ENCODE data around the gene GYPC.
"Not testable (repeated sequence)": the region's sequence is repeated elsewhere in the genome, so short reads cannot be mapped to it uniquely, and the experiment has no call there.

Gene GYPC

DNA sequence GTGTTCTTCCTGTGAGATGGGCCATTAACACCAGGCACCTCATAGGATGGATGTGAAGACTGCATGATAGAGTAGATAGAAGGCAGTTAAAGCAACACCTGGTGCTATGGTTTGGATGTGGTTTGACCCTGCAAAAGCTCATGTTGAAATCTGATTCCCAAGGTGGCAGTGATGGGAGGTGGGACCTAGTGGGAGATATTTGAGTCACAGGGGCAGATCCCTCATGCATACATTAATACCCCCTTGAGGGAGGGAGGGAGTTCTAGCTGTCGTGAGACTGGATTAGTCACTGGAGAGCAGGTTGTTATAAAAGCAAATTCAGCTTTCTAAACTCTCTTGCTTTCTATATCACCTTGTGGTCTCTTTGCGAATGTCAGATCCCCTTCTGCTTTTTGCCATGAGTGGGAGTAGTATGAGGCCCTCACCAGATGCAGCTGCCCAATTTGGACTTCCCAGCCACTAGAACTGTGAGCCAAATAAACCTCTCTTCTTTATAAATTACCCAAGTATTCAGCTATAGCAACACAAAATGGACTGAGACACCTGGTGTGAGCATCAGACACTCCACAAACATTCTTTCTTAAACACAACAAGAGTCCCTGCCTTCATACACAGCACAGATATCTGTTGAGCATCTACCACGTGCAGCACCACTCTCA lies 37.1 kb downstream of the GYPC start:
- H3K4me1 Mint-ChIP-seq (ENCODE audit: low read depth); H3K27ac Mint-ChIP-seq; H3K27me3 Mint-ChIP-seq; H3K4me3 Mint-ChIP-seq; H3K9me3 Mint-ChIP-seq (ENCODE audit: low read depth): not testable (repeated sequence)
- H3K36me3 Mint-ChIP-seq = peaks cover 35% of the 10 kb centered on the region

DNA sequence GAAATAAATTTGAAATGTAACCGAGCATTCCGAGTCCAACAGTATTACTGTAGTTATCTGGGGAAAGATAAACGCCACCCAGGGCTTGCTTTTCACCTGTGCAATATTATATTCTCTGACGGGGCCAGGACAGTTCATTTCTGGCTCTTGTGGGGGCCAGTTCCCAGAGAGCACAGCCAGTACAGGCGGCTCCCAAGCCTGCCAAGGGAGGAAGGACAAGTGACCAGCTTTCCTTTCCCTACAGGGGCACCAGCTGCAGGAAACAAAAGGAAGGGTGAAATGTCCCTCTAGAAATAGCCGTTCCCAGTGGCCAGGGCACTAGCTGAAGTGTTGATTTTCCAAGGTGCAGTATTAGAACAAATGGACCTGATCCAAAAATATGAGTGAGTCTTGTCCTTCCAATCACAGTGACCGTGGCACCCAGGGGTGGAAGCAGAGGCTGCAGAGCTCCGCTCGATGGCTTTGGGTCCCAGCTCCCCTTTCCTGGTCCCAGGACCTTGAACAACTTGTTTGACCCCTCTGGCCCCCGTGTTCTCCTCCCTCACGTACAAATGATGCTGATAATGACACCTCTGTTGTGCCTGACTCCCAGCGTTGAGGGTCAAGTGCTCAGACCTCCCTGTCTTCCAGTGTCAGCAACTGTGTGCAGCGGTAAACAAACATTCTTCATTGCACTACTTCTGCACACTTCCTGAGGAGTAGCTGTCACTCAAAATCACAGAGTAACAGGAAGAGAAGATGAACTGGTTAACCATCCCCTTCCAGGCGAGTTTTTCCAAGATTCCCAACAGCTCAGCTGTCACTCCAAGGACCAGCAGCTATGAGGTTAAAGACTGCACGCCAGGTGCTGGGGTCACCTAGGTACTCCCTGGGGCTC lies 40.9 kb downstream of the GYPC start:
- peaks cover 2% of the 10 kb centered on the region for H3K4me1 Mint-ChIP-seq (ENCODE audit: low read depth)
- H3K36me3 Mint-ChIP-seq = peaks cover 25% of the 10 kb centered on the region
- H3K27me3 Mint-ChIP-seq = no peaks in the 10 kb centered on the region
- no peak overlapping the region for H3K4me3 Mint-ChIP-seq
- no peak overlapping the region for H3K27ac Mint-ChIP-seq
- H3K9me3 Mint-ChIP-seq (ENCODE audit: low read depth) = no peaks in the 10 kb centered on the region

DNA sequence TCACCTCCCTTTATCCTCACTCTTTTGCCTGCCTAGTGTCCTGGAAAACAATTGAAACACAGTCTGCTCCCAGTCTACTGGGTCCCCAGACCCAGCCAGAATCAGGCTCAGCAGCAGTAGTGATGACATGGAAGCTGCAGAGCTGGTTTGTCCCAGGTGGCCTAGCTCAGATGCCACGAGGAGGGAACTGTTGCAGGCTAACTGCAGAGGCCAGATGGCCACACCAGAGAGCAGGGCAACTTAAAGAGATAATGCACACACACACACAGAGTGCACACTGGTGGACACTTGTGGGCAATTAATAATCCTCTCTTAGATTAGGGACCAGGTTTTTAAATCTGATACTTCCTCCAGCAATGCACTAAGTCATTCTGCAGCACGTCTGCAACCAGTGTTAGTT lies 42.4 kb downstream of the GYPC start:
- no peaks in the 10 kb centered on the region for H3K9me3 Mint-ChIP-seq (ENCODE audit: low read depth)
- no peak overlapping the region for H3K4me3 Mint-ChIP-seq
- H3K27ac Mint-ChIP-seq = no peak overlapping the region
- peaks cover 15% of the 10 kb centered on the region for H3K36me3 Mint-ChIP-seq
- H3K27me3 Mint-ChIP-seq = no peaks in the 10 kb centered on the region
- peaks cover 2% of the 10 kb centered on the region for H3K4me1 Mint-ChIP-seq (ENCODE audit: low read depth)

DNA sequence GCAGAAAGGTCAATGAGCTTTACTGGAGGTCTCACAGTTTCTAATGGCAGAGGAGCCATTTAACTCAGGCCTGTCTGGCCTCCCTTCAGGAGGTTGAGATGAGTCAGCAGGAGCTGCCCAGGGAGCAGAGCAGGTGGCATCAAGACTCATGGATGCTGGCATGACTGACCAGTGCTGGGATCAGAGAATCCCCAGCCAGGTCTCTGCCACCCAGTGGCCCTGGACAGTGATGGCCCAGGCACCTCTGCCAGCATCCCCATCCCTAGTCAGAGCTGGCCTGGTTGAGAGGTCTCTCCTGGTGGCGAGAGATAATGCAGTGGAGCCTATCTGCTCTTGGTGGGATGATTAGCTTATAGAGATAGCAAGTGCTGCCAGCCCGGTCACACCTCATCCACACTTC lies 43.1 kb downstream of the GYPC start:
- H3K36me3 Mint-ChIP-seq = peaks cover 14% of the 10 kb centered on the region
- H3K9me3 Mint-ChIP-seq (ENCODE audit: low read depth) = no peaks in the 10 kb centered on the region
- peak overlapping the region; percentile 37 for H3K27ac Mint-ChIP-seq
- H3K4me1 Mint-ChIP-seq (ENCODE audit: low read depth) = peaks cover 2% of the 10 kb centered on the region
- no peaks in the 10 kb centered on the region for H3K27me3 Mint-ChIP-seq
- H3K4me3 Mint-ChIP-seq = no peak overlapping the region

DNA sequence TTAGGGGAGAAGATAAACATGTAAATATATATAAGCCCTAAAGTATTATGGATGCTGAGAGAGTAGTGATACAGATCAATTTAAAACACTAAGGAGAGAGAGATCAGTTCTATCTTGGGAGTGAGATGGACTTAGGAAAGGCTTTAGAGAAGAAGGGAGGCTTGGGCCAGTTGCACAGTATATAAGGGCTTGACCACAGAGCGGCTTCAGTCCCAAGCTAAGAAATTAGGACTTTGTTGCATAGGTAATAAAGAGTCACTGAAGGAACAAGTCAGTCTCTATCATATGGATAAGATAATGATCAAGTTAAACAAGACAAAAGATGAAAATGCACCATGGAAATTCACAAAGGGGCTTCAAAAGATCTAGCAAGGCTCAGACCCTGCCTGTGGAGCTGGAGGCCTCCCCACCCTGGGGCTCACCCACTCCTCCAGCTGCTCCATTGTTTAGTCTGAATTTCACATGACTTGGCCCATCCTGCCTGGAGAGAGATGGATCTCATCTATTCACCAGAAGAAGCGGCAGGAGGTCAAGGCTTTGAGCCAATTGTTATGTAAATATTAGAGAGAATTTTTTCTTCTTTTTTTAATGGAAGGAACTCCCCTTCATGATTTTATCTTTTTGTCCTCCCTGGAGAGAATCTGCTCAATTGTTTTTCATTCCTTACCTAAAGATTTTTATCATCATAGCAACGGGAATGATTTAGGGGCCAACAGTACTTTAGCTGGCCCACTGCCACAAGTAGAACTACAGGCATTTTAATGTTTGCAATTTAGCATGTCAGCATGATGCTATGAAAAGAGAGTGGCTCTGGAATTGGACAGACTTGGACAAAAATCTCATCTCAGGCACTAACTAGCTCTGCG lies 44.0 kb downstream of the GYPC start:
- H3K27ac Mint-ChIP-seq = peak overlapping the region; percentile 37
- H3K4me3 Mint-ChIP-seq = no peak overlapping the region
- peaks cover 13% of the 10 kb centered on the region for H3K36me3 Mint-ChIP-seq
- peaks cover 2% of the 10 kb centered on the region for H3K4me1 Mint-ChIP-seq (ENCODE audit: low read depth)
- H3K27me3 Mint-ChIP-seq = no peaks in the 10 kb centered on the region
- H3K9me3 Mint-ChIP-seq (ENCODE audit: low read depth) = no peaks in the 10 kb centered on the region

DNA sequence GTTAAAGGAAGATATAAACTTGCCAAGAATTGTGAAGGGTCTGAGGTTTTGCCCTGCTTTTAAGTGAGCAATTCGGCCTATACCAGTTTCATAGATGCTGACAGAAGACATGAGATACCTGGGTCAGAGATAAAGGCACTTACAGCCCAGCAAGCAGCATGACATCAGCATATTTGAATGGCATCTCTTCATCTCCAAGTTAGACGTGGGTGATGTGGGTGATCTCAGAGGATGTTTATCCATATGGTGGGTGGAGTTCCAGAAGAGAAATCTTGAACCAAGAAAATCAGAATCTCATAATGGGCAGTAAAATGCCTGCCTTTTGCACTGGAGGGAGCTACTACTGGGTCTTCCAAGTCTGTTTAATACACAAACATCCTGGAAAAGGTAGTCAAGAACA lies 44.7 kb downstream of the GYPC start:
- peaks cover 13% of the 10 kb centered on the region for H3K36me3 Mint-ChIP-seq
- H3K27me3 Mint-ChIP-seq = no peaks in the 10 kb centered on the region
- H3K27ac Mint-ChIP-seq = no peak overlapping the region
- peaks cover 2% of the 10 kb centered on the region for H3K4me1 Mint-ChIP-seq (ENCODE audit: low read depth)
- H3K4me3 Mint-ChIP-seq = no peak overlapping the region
- no peaks in the 10 kb centered on the region for H3K9me3 Mint-ChIP-seq (ENCODE audit: low read depth)

GRCh38 chr2:126703311-126703710 lies 47.4 kb downstream of the GYPC start:
- no peaks in the 10 kb centered on the region for H3K9me3 Mint-ChIP-seq (ENCODE audit: low read depth)
- H3K27ac Mint-ChIP-seq = no peak overlapping the region
- H3K4me3 Mint-ChIP-seq = no peak overlapping the region
- peaks cover 2% of the 10 kb centered on the region for H3K4me1 Mint-ChIP-seq (ENCODE audit: low read depth)
- H3K36me3 Mint-ChIP-seq = peaks cover 8% of the 10 kb centered on the region
- H3K27me3 Mint-ChIP-seq = no peaks in the 10 kb centered on the region

DNA sequence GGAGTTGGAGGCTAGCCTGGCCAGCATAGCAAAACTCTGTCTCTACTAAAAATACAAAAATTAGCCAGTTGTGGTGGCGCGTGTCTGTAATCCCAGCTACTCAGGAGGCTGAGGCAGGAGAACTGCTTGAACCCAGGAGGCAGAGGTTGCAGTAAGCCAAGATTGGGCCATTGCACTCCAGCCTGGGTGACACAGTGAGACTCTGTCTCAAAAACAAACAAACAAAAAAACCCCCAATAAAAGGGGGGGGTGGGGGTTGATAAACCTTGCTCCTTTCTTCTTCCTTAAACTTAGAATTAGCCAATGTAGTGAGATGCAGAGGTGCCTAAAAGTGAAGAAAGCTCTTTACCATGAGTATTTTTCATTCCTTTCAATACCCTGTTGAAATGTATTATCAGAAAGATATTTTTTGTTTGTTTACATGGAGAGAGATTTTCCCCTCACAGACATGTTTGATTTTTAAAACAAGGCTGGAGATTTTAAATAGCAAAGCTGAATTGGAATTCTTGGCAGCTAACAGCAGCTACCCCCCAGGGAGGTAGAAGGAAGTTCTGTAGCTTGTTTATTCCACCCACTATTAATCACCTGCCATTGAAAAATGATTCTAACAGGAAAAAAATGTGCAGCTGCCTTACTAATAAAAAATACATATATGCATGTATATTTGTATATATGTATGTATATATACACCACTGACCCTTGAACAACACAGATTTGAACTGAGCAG lies 48.6 kb downstream of the GYPC start:
- H3K36me3 Mint-ChIP-seq = peaks cover 2% of the 10 kb centered on the region
- H3K27me3 Mint-ChIP-seq = no peaks in the 10 kb centered on the region
- no peaks in the 10 kb centered on the region for H3K9me3 Mint-ChIP-seq (ENCODE audit: low read depth)
- H3K4me3 Mint-ChIP-seq = no peak overlapping the region
- no peak overlapping the region for H3K27ac Mint-ChIP-seq
- H3K4me1 Mint-ChIP-seq (ENCODE audit: low read depth) = peaks cover 2% of the 10 kb centered on the region

DNA sequence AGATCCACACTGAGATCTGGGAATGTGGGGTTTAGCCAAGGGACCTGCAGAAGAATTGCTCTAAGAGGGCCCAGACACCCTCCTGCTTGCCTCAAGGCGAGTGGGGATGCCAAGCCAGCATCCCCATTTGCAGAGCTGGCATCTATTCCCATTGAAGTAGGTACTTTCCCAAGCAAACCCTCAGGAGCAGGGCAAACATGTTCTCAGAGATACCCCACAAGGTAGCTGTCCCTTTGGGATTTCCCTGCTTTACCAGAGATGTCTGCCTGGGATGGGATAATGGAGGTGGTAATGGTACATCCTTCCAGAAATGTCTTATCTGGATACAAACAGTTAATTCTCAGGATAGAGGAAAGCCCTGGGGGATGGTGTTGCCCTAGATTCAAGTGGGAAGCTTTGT lies 51.2 kb downstream of the GYPC start:
- peaks cover 4% of the 10 kb centered on the region for H3K36me3 Mint-ChIP-seq
- H3K27ac Mint-ChIP-seq = no peak overlapping the region
- no peaks in the 10 kb centered on the region for H3K9me3 Mint-ChIP-seq (ENCODE audit: low read depth)
- no peaks in the 10 kb centered on the region for H3K4me1 Mint-ChIP-seq (ENCODE audit: low read depth)
- no peaks in the 10 kb centered on the region for H3K27me3 Mint-ChIP-seq
- H3K4me3 Mint-ChIP-seq = no peak overlapping the region

DNA sequence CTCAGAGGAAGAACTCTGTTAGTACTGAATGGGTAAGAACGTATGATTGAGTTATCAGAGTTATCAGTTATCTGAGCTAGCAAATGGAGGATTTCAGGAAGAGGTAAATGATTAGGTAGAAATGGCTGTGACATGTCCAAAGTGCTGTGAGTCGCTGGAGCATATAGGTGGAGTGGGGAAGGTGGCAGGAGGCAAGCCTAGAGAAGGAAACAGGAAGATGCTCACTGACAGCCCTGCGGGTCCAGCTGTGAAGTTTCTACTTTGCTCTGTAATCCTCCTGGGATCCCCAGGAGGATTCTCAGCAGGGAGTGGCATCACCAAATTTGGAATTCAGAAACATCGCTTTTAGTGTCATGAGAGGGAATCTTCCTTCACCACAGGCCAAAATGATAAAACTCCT lies 52.0 kb downstream of the GYPC start:
- Mint-ChIP-seq H3K36me3 (peaks cover 4% of the 10 kb centered on the region), H3K27ac (no peak overlapping the region), H3K27me3 (no peaks in the 10 kb centered on the region), H3K4me3 (no peak overlapping the region), H3K9me3 (ENCODE audit: low read depth) (no peaks in the 10 kb centered on the region), H3K4me1 (ENCODE audit: low read depth) (no peaks in the 10 kb centered on the region)

GRCh38 chr2:126714191-126714965 lies 58.4 kb downstream of the GYPC start:
- Mint-ChIP-seq H3K36me3 (peaks cover 7% of the 10 kb centered on the region), H3K4me1 (ENCODE audit: low read depth) (no peaks in the 10 kb centered on the region), H3K4me3 (no peak overlapping the region), H3K27ac (no peak overlapping the region), H3K27me3 (no peaks in the 10 kb centered on the region), H3K9me3 (ENCODE audit: low read depth) (no peaks in the 10 kb centered on the region)

GRCh38 chr2:126715111-126715510 lies 59.2 kb downstream of the GYPC start:
- Mint-ChIP-seq H3K27me3 (no peaks in the 10 kb centered on the region), H3K27ac (no peak overlapping the region), H3K36me3 (peaks cover 7% of the 10 kb centered on the region), H3K4me3 (no peak overlapping the region), H3K9me3 (ENCODE audit: low read depth) (no peaks in the 10 kb centered on the region), H3K4me1 (ENCODE audit: low read depth) (no peaks in the 10 kb centered on the region)

DNA sequence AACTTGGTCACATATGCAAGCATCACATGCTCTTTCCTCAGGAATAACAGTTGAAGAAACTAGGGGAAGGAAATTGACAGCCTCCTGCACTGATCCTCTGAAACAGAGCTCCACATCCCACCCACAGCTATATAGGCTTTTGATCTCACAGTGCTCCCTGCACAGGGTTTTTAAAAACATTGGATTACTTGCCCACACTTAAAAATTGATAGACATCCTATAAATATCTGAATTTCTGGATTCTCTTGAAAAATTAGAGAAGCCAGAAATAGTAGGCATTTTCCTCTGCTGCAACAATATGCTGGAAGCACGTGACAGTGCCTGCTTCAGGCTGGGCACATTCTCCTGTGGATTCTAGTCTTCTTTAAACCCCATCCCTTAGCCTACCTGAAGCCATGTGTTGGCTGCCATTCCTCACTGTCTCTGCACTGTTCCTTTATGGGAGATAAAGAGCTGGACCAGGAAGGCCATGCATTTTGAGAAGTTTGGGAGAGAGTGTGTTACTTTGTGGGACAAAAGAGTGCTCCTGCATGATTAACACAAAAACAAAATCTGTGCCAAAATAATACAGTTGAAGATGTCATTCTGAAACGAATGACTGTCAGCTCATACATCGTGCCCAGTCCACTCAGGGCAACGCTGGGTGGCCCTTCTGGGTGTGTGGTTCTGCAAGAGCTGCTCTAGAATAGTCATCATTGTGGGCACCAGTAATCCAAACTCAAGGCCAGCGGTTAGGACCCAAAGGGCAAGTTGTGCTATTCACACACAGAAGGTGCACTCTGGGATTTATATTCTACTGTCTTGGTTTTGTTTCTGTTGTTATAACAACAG lies 59.8 kb downstream of the GYPC start:
- H3K9me3 Mint-ChIP-seq (ENCODE audit: low read depth) = no peaks in the 10 kb centered on the region
- H3K27me3 Mint-ChIP-seq = no peaks in the 10 kb centered on the region
- no peak overlapping the region for H3K4me3 Mint-ChIP-seq
- no peaks in the 10 kb centered on the region for H3K4me1 Mint-ChIP-seq (ENCODE audit: low read depth)
- peaks cover 7% of the 10 kb centered on the region for H3K36me3 Mint-ChIP-seq
- H3K27ac Mint-ChIP-seq = no peak overlapping the region
